Mucosa of rectum (tissue), 2 donors: ENCODE results near the gene CATSPER3.

Experiments used
- H3K27ac ChIP-seq, 2 donors: one replicate each; pipeline ENCODE4 v1.7.0; 2013; ENCODE audit warnings: inconsistent platforms in 2 of 2, low read depth in 2 of 2, low read length in 2 of 2
- H3K27me3 ChIP-seq, 2 donors: one replicate each; pipeline ENCODE4 v1.7.0; 2013; ENCODE audit warnings: low read length in 2 of 2; ENCODE audit not compliant: control insufficient read depth in 2 of 2, insufficient read depth in 2 of 2
- H3K36me3 ChIP-seq, 2 donors: one replicate each; pipeline ENCODE4 v1.7.0; 2013; ENCODE audit warnings: low read length in 2 of 2; ENCODE audit not compliant: control insufficient read depth in 2 of 2, insufficient read depth in 2 of 2
- H3K4me1 ChIP-seq, 2 donors: one replicate each; pipeline ENCODE4 v1.7.0; 2013; ENCODE audit warnings: low read length in 2 of 2, mild to moderate bottlenecking in 1 of 2; ENCODE audit not compliant: control insufficient read depth in 2 of 2, insufficient read depth in 2 of 2
- H3K4me3 ChIP-seq, 2 donors: one replicate each; pipeline ENCODE4 v1.7.0; 2013; ENCODE audit warnings: low read length in 2 of 2
- H3K9ac ChIP-seq, 2 donors: one replicate each; pipeline ENCODE4 v1.7.0; 2013; ENCODE audit warnings: low read length in 2 of 2, low read depth in 1 of 2, mild to moderate bottlenecking in 1 of 2
- H3K9me3 ChIP-seq, 2 donors: one replicate each; pipeline ENCODE4 v1.7.0; 2013; ENCODE audit warnings: low read length in 2 of 2; ENCODE audit not compliant: control insufficient read depth in 2 of 2
- donor health status: healthy.
- donor health status: Normal muscosa, but diverticular disease.

The CATSPER3 gene

DNA sequence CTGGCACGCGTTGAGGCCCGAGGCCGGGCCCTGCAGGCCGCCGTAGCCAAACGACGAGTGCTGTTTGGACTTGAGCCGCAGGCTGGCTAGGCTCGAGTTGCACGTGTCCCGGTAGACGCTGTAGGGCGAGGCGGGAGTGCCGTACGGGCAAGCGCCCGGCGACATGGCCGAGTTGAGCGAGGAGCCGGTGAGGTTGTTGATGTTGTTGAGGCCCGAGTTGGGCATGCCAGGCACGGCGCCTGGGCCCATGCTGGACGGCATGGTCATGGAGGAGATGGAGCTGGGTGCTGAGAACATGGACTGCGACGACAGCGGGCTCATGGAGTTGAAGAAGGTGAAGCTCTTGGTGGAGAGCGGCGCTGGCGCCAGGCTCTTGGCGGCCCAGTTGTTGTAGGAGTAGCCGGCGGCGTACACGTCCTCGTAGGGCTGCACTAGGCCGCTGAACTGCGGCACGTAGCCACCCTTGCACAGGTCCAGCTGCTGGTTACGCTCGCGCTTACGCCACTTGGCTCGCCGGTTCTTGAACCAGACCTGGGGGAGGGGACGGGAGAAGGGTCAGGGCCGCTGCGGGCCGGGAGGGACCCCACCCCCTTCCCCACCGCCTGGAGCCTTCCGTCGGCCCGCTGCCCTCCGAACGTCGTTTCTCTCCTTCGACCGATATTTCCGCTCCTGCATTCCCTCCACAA, 61.2 kb downstream of the CATSPER3 start:
- Histone ChIP-seq H3K36me3 (no peaks in the 10 kb centered on the region), H3K4me3 (peak overlapping the region; percentile 33 to 35), H3K4me1 (peaks cover 15 to 19% of the 10 kb centered on the region in 2 donors), H3K27me3 (peaks cover 46 to 69% of the 10 kb centered on the region in 2 donors), H3K9me3 (no peaks in the 10 kb centered on the region), H3K9ac (peak overlapping the region in 1 of 2 donors; percentile 39), H3K27ac (peak overlapping the region; percentile 58 to 61)

DNA sequence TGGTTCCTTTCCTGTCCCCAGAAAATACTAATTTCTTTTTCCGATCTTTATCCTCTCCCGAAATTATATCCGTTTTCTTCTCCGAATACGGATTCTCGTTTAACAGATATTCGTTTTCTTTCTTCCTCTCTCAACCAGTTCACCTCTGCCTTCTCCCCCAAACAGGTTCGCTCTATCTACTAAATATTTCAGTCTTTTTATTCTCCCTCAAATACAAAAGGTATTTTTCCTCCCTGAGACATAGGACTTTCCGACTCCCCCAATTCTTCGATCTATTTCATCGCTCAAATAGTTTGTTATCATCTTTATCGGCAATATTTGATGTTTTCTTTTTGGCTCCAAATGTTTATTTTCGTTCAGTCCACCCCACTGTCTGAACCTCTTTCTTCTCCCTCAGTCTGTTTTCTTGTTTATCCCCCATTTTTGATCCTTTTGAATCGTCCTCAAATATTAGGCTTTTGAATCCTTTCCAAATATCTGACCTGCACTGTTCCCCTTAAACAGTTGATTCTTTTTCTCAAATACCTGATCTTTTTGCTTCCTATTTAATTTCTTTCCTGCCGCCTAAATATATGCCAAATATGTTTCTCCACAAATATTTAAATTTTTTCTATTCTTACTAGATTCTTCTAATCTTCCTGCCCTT, 61.9 kb downstream of the CATSPER3 start:
- H3K9ac ChIP-seq = peak overlapping the region; percentile 17 to 62
- H3K9me3 ChIP-seq = no peaks in the 10 kb centered on the region
- H3K27ac ChIP-seq = peak overlapping the region; percentile 58 to 61
- no peaks in the 10 kb centered on the region for H3K36me3 ChIP-seq
- peaks cover 15 to 19% of the 10 kb centered on the region in 2 donors for H3K4me1 ChIP-seq
- peak overlapping the region in 1 of 2 donors; percentile 72 for H3K4me3 ChIP-seq
- peaks cover 46 to 69% of the 10 kb centered on the region in 2 donors for H3K27me3 ChIP-seq

GRCh38 chr5:135030123-135030955, 62.6 kb downstream of the CATSPER3 start:
- peaks cover 51 to 73% of the 10 kb centered on the region in 2 donors for H3K27me3 ChIP-seq
- no peaks in the 10 kb centered on the region for H3K36me3 ChIP-seq
- H3K27ac ChIP-seq = peak overlapping the region; percentile 60 to 61
- peak overlapping the region; percentile 38 to 62 for H3K9ac ChIP-seq
- no peaks in the 10 kb centered on the region for H3K9me3 ChIP-seq
- H3K4me1 ChIP-seq = peaks cover 19% of the 10 kb centered on the region in 2 donors
- peak overlapping the region; percentile 67 to 72 for H3K4me3 ChIP-seq

- Histone ChIP-seq H3K36me3 (no peaks in the 10 kb centered on the region), H3K27me3 (peaks cover 53 to 73% of the 10 kb centered on the region in 2 donors), H3K9me3 (no peaks in the 10 kb centered on the region), H3K4me3 (peak overlapping the region; percentile 72 to 74), H3K9ac (peak overlapping the region; percentile 38 to 62), H3K27ac (peak overlapping the region; percentile 60 to 61), H3K4me1 (peaks cover 18 to 19% of the 10 kb centered on the region in 2 donors)
Observed at GRCh38 chr5:135030956-135031812, 63.5 kb downstream of the CATSPER3 start.

GRCh38 chr5:135031813-135032694, 64.3 kb downstream of the CATSPER3 start:
- Histone ChIP-seq H3K36me3 (no peaks in the 10 kb centered on the region), H3K9me3 (no peaks in the 10 kb centered on the region), H3K4me1 (peaks cover 18 to 19% of the 10 kb centered on the region in 2 donors), H3K9ac (peak overlapping the region in 1 of 2 donors; percentile 62), H3K27ac (peak overlapping the region; percentile 61 to 63), H3K4me3 (peak overlapping the region; percentile 72 to 74), H3K27me3 (peaks cover 59 to 69% of the 10 kb centered on the region in 2 donors)

- Histone ChIP-seq H3K9ac (peak overlapping the region in 1 of 2 donors; percentile 68), H3K36me3 (no peaks in the 10 kb centered on the region), H3K27ac (peak overlapping the region in 1 of 2 donors; percentile 63), H3K4me3 (peak overlapping the region; percentile 72 to 74), H3K4me1 (peaks cover 18 to 19% of the 10 kb centered on the region in 2 donors), H3K27me3 (peaks cover 63 to 67% of the 10 kb centered on the region in 2 donors), H3K9me3 (no peaks in the 10 kb centered on the region)
Observed at GRCh38 chr5:135032695-135032998, 64.9 kb downstream of the CATSPER3 start.

- Histone ChIP-seq H3K27me3 (peaks cover 66 to 68% of the 10 kb centered on the region in 2 donors), H3K4me3 (peak overlapping the region; percentile 72 to 74), H3K9ac (peak overlapping the region; percentile 52 to 68), H3K36me3 (no peaks in the 10 kb centered on the region), H3K27ac (peak overlapping the region; percentile 61 to 63), H3K4me1 (peaks cover 18 to 19% of the 10 kb centered on the region in 2 donors), H3K9me3 (no peaks in the 10 kb centered on the region)
Observed at GRCh38 chr5:135032999-135033861, 65.5 kb downstream of the CATSPER3 start.

DNA sequence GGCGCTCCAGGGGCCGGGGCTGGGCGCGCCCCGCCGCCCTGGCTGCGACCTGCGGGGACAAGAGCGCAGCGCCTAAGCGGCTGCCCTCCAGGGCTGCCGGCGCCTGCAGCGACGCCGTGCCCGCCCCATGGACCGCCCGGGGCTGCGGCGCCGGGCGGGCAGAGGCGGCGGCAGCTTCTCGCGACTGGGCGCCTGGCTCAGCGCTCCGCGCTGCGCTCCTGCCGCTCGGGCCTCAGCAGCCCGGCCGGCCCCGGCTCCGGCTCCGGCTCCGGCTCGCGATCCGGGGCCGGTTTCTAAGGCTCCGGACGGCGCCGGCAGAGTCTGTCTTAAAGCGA, 66.2 kb downstream of the CATSPER3 start, which contains the start of gene PITX1:
Gene PITX1 (minus strand): TSS at position 328 of the 335 bp plus-strand sequence. CDS start 347 bp downstream, outside the sequence.
- peak within 1 kb of the TSS; percentile 72 to 74 for H3K4me3 ChIP-seq
- peaks cover 64 to 69% of the 10 kb centered on the region in 2 donors for H3K27me3 ChIP-seq
- peak within 1 kb of the TSS; percentile 68 to 83 for H3K27ac ChIP-seq
- H3K9me3 ChIP-seq = no peaks in the 10 kb centered on the region
- H3K36me3 ChIP-seq = no peaks in the 10 kb centered on the region
- peak within 1 kb of the TSS; percentile 52 to 68 for H3K9ac ChIP-seq
- H3K4me1 ChIP-seq = peaks cover 18 to 19% of the 10 kb centered on the region in 2 donors
